ENCODE data around the gene COPE.

Gene COPE

GRCh38 chr19:18893587-18894253 lies 25.5 kb downstream of the COPE start:
- DNase-seq, result no peak

GRCh38 chr19:18889949-18890745 lies 29.0 kb downstream of the COPE start:
- DNase-seq, result no peak

GRCh38 chr19:18886972-18887371 lies 32.2 kb downstream of the COPE start:
- DNase-seq, result no peak

- peak; percentile 15 for DNase-seq
These were observed 35.5 kb downstream of the COPE start for GRCh38 chr19:18883526-18884304.

- DNase-seq, result no peak
These were observed 37.7 kb downstream of the COPE start for GRCh38 chr19:18881491-18881890.

GRCh38 chr19:18879579-18880373 lies 39.4 kb downstream of the COPE start:
- peak; percentile 82 for DNase-seq

- DNase-seq, result no peak
These were observed 40.2 kb downstream of the COPE start for GRCh38 chr19:18878858-18879578.

- DNase-seq, result no peak
These were observed 41.0 kb downstream of the COPE start for GRCh38 chr19:18878058-18878797.

GRCh38 chr19:18876865-18877264 lies 42.3 kb downstream of the COPE start:
- DNase-seq, result no peak

- no peak for DNase-seq
These were observed 43.5 kb downstream of the COPE start for GRCh38 chr19:18875726-18876125.

- no peak for DNase-seq
These were observed 47.6 kb downstream of the COPE start for GRCh38 chr19:18871543-18871942.

GRCh38 chr19:18870531-18871172 lies 48.5 kb downstream of the COPE start:
- no peak for DNase-seq

- no peak for DNase-seq
These were observed 49.2 kb downstream of the COPE start for GRCh38 chr19:18869781-18870530.

GRCh38 chr19:18869023-18869618 lies 50.1 kb downstream of the COPE start:
- DNase-seq, result no peak

GRCh38 chr19:18868380-18869022 lies 50.7 kb downstream of the COPE start:
- DNase-seq, result no peak

GRCh38 chr19:18867751-18868150 lies 51.4 kb downstream of the COPE start:
- DNase-seq, result no peak

- no peak for DNase-seq
These were observed 52.0 kb downstream of the COPE start for GRCh38 chr19:18867199-18867598.

GRCh38 chr19:18866800-18867123 lies 52.4 kb downstream of the COPE start:
- no peak for DNase-seq

All from NCI-H2029 (cell line).